ENCODE results near the gene RPL37A.

The RPL37A gene

DNA sequence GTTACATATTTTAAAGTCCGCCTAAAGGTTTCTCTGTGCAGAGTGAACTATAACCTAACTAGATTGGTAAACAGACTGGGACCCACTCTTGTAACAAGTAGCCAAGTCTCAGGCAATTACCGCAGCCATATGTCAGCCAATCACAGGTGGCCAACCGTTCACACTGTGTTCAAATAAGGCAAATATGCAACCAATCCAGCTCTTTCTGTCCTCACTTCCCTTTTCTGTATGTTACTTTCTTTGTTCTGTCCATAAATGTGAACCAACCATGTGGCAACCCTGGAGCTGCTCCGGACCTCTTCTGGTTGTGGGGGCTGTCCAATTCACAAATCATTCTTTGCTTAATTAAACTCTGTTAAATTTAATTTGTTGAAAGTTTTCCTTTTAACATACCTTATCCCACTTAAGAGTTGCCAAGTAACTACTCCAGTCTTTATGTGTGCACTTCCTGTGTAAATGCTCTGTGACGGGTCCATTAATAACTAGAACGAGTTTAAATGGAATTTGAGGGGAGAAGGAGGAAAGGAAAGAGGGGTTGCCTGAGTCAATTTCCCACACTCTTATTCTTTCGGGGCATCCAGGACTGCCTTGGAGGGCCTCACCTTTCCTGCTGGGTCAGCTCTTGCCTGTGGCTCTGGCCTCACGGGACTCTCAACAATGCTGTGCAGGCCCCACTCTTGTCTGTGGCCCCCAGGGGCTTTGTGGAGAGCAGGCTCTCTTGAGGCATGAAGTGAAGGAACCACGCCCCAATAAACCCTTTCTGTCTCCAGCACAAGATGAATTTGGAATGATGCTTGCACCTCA, 6.6 kb upstream of the RPL37A start:
- no peak for DNase-seq

DNA sequence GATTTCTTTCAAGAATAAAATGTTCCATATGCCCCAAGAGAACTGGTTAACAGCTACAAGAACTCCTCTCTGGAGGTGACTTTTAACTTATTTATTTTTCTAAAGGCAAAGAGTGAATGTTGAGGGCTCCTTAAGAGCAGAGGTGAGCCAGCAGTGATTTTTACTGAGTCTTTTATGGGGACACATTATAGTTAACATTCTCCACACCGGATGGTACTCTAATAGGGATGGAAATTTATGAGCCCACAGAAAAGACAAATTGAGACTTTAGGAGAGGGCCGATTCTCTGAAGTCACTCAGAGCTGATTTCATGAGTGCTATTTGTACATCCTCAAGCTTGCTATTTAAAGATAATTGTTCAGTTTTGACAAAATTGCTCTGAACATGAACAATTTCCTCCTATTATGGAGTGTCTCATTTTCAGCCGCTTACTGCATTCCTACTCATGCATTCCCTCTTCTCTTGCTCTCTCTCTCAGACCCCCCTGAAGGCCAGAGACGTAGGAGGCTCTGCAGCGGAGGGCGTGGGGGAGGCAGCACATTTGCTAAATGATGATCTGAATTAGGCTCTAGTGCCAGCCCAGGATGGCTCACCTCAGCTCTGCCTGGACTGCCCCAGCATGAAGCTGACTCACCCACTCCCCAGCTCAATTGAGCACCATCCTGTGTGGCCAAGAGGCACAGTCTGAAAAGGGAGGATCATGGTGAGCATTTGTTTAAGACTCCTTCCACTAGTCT, 5.9 kb upstream of the RPL37A start:
- no peak for DNase-seq

- DNase-seq: no peak
Measured at GRCh38 chr2:216493334-216493685, 5.3 kb upstream of the RPL37A start.

- DNase-seq: no peak
Measured at GRCh38 chr2:216495656-216496055, 3.0 kb upstream of the RPL37A start.

DNA sequence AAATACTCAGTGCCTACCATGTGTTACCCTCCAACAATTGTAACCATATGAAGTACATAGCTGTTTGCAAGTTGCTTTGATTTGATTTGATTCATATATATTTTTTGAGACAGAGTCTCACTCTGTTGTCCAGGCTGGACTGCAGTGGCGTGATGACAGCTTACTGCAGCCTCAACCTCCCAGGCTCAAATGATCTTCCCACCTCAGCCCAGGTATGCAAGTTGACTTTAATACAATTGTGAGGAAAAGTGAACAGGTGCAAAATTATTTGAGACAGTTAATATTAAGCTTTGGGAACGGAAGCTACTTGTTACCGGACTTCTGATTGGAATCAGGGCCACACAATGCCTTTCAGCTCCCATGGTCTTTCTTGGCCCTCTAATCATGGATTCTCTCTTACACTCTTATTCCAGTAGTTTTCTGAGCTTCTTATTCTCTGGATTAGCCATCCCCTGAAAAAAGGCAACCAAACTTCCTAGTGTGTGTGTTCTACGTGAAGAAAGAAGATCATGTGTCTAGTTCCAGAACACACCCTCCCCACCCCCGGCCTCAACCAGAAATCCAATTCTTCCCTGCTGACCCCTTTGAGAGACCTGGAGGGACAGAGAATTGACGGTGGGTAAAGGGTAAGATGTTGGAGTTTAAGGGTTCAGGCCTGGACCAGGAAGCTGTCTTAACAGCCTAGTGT, 1.1 kb upstream of the RPL37A start:
- no peak for DNase-seq

DNA sequence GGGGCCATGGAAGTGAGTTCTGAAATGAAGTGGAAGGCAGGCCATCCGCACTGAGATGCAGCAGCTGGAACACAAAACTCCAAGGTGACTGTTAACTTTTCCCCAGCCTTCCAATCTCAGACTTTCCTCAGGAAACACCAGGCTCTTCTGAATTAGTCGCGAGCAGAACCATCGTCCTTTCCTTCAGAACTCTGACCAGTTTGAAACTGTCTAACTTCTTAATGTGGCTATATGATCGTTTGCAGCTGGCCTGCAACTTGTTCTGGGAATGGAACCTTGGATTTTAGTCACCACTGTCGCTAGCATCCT, 620 bp upstream of the RPL37A start:
- DNase-seq: no peak

DNA sequence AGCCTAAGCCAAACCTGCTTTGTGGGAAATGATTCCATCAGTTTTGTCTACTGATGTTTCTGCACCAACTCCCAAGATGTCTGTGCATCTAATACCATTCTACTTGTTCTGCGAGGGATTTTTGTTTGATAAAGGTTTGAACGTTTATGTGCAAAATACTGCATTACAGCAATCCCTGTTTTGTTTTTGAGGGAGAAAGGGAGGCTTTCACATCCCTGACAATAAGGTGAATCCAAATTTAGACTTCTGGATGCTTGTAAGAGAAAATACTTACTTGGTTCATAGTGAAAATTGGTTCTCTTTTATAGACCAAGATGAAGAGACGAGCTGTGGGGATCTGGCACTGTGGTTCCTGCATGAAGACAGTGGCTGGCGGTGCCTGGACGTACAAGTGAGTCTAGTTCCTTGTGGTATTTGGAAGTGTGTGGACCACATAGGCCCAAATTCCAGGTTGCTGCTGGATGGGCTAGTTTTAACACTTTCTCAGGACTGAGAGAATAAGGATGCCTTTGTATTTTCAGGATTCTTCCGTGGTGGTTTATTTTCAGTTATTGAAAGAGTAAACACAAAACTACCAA, 1.1 kb downstream of the RPL37A start:
- DNase-seq: no peak

DNA sequence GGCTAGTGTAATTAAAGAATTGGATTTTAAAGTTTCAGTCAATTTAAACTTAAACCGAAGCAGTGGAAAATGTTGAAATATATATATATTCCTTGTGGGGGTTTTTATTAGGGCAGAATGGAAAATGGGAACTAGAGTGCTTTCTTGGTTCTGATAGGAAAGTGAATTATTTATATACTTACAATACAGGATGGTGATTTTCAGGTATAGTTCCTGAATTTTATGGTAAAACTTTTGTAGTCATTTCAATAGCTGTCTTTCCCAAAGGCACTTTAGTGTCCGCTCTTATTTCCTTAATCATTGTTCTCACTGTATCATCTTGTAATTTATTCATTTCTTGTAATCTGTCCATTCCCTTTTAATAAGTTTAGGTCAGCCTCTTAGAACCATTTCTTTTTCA, 1.9 kb downstream of the RPL37A start:
- DNase-seq: no peak

DNA sequence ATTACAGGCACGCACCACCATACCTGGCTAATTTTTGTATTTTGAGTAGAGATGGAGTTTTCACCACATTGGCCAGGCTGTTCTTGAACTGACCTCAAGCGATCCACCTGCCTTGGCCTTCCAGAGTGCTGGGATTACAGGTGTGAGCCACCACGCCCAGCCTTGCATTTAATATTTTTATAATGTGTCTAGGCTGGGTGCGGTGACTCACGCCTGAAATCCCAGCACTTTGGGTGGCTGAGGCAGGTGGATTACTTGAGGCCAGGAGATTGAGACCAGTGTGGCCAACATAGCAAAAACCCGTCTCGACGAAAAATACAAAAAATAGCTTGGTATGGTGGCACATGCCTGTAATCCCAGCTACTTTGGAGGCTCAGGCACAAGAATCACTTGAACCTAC, 3.2 kb downstream of the RPL37A start:
- DNase-seq: no peak

DNA sequence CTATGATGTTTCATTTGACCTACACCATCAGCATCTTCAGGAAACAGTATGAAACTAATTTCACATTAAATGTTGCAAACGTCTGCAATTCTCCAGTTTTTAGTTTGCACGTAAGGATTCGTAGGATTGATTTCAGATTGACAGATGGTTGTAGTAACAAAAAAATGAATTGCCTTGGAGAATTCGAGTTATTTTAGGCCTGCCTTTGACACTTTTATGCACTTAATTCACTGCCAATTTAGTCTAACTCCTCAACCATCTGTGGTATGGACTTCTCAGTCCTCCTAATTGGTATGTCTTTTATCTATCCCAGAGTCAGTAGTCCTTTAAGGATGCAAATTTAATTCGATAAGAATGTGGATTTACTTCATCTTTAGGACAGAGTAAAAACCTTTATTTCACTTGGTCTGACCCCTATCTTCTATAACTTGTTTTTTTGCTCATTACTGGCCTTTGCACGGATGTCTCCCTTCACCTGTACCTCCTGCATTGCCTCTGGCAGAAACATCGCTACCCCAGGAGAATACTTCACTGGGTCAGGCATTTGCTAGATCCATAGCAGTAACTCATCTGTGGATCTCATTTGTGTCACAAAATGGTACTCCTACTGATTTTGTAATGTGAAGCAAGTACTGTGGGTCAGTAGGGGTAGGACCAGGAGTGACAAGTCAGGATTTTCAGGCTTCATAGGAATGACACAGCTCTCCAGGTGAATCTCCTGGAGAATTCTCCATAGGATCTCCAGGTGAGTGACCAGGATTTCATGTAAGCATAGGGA, 3.9 kb downstream of the RPL37A start:
- DNase-seq: no peak

DNA sequence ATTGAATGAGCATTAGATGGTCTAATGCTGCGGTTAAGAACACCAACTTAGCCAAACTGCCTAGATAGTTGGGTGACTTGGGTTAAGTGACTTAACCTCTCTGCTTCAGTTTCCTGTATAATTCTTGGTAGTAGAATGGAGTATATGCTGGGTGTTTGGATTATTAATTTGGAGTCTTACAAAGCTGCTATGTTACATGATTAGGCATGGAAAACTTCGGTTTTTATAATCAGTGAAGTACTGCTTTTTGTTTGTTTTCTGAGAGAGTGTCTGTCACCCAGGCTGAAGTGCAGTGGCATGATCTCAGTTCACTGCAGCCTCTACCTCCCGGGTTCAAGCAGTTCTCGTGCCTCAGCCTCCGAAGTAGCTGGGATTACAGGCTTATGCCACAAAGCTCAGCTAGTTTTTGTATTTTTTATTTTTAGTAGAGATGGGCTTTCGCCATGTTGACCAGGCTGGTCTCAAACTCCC, 4.5 kb downstream of the RPL37A start:
- DNase-seq: no peak

- no peak for DNase-seq
Measured at GRCh38 chr2:216503697-216504375, 5.2 kb downstream of the RPL37A start.

DNA sequence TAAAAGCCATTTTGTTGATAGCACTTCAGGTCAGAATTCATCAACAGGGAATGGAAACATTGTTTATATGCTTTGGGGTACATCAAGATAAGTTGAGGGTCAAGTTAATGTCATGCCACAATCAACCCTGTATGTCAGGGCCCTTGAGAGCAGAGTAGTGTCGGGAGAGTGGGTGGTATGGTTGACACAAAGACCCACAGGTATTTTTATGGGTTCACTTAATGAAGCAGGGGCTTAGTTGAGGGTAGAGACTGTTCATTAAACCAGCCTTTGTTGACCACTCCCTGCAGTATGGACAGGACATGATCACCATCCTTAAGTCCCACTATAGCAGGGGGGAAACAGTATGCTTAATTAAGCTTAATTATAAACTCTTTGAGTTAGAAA, 5.7 kb downstream of the RPL37A start:
- no peak for DNase-seq

DNA sequence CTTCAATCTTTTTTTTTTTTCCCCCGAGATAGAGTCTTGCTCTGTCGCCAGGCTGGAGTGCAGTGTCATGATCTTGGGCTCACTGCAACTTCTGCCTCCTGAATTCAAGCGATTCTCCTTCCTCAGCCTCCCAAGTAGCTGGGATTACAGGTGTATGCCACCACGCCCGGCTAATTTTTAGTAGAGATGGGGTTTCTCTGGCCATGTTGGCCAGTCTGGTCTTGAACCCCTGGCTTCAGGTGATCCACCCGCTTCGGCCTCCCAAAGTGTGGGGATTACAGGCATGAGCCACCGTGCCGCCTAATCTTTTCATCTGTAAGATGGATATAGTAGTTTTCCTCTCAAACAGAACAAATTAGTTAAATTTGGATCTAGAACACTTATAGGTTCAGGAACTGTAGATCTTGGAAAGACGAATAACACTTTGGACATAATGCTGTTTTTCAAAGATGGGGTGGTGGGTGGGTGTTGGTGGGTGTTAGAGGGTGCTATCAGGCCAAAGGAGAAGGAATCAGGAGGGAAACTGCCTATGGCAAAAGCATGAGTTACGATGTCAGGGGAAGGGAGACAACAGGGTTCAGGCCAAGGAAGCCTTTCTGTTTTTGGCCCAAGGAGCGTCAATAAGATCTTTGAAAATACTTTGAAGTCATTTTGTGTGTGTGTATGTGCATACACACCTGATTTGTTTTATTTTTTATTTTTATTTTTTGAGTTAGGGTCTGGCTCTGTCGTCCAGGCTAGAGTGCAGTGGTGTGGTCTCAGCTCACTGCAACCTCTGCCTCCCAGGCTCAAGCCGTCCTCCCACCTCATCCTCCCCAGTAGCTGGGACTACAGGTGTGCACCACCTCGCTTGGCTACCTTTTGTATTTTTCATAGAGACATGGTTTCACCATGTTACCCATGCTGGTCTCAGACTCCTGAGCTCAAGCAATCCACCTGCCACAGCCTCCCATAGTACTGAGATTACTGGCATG, 6.8 kb downstream of the RPL37A start:
- DNase-seq: no peak

DNA sequence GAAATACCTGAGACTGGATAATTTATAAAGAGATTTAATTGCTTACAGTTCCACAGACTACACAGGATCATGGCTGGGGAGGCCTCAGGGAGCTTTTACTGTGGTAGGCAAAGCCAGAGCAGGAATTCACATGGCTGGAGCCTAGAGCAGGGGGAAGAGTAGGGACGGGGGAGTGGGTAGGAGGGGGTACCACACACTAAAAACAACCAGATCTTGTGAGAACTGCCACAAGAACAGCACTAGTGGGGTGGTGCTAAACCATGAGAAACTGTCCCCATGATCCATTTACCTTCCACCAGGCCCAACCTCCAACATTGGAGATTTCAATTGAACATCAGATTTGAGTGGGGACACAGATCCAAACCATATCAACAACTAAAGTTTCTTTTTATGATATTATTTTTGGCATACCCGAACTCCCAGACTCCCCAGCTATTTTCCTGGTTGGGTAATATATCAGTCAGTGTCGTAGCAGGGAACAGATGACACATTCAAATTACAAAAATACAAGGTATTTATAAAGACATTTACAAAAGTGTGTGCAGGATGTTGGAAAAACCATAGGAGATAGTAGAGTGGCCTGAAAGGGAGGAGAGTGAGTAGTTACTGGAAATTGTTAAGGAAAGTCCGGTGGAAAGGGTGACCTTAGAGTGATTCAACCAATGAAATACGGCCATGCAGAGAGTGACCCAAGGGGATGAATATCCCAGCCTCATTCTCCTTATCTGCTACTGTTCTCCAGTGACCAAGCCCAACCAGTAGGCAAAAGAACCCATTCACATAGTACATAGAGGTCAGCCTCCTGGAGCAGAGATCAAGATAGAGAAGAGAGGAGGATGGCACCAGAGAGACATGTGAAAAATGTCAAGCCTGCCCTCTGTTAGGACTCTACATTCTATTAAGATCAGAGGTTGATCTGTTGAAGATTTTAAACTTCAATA, 8.8 kb downstream of the RPL37A start:
- no peak for DNase-seq

DNA sequence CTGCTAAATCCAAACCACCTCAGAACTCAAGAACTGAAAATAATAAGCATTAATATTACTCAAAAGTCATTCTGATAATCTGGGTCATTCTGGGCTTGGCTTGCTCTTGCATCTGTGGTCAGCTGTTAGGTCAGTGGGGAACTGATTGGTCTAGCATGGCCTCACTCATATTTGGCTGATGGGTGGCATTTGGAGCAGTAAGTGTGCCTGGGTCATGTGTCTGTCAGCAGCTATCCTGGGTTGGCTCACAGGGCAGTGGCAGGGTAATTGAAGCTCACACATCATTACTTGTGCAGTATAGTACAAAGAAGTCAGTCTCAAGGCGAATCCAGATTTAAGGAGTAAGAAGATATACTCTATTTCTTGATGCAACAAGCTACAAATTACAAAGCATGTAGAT, 9.6 kb downstream of the RPL37A start:
- no peak for DNase-seq

GRCh38 chr2:216516730-216517350, 18.2 kb downstream of the RPL37A start:
- DNase-seq: no peak

DNA sequence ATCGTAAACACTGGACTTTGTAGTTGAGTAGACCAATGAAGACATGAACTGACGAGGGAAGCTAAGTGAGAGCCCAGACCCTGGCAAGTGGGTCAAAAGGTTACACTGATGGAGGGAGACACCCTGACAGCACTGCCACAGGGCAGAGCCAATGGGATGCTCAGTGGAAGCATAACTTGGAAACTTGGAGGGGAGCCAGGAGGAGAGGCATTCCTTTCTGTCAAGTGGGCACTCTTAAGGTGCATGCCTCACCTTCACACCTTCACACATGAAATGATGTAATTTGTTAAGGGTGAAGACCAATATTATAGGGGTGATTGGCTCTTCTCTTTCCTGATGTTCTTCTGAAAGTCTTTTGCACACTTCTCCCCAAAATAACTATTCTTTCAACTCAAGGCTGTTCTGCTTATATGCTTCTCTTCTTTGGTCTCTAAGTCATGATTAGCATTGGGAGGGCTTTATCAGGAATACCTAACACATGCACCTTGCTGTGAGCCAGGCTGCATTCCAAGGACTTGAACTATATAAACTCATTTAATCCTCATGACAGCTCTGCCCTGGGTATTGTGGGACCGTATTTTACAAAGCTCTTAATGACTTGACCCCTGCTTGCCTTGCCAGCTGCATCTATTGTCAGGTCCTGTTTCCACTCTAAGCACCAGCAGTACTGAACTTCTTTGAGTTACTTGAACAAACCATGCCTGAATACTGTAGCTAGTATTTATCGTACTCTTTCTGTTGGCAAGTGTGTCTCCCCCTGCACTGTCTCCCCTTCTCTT, 19.0 kb downstream of the RPL37A start:
- DNase-seq: no peak
